HCT116 (cell line): Measurements from ENCODE around the gene CRP. TPM values are rescaled to one million over a fixed set of nuclear protein-coding genes. Genes with fewer than 3 reads are reported as not detected.

Experiments
- ATAC-seq: fragments of 200-7000 bp; cut with Tn5 transposase; 2 replicates; pipeline ENCODE4 v1.9.1; 2020; ENCODE audit warnings: mild to moderate bottlenecking, moderate library complexity
- BruUV-seq: library from RNA; stranded (reverse); fragments of 400-500 nt; replicated peaks from 2 replicates; lab custom pipeline; 2021; lab: Mats Ljungman, UMichigan
- CTCF ChIA-PET: fragments of 300-600 bp; sonication (Branson Sonifier 250); formaldehyde crosslinking; loops from one replicate; lab custom pipeline; 2021; ENCODE audit warnings: antibody characterized with exemption; lab: Charles Lee
- POLR2A ChIA-PET: fragments of 300-600, 350-600 bp; sonication (Branson Sonifier 250); formaldehyde crosslinking; loops from one replicate; lab custom pipeline; 2021; ENCODE audit warnings: antibody characterized with exemption; lab: Charles Lee
- RAD21 ChIA-PET, 2 experiments: fragments of 300-600 bp; sonication (Branson Sonifier 250); formaldehyde crosslinking; loops; one replicate each; lab custom pipeline; 2023; ENCODE audit warnings: low total read pairs in 2 of 2; ENCODE audit not compliant: uncharacterized antibody in 2 of 2, unreplicated experiment in 2 of 2, low non-redundant PET in 1 of 2; lab: Charles Lee
- DNase-seq: peaks from one replicate; pipeline ENCODE4 v3.0.0-alpha.2; 2010; ENCODE audit warnings: low read depth, low spot score
- H2AFZ ChIP-seq: fragments of 200-600 bp; shearing (Covaris generic), sonication (generic); 2 replicates; pipeline ENCODE4 v1.6.1; 2017; ENCODE audit warnings: low read depth, mixed run types, mixed read lengths, antibody characterized with exemption, low read length; ENCODE audit not compliant: poor library complexity, severe bottlenecking
- H3K27ac ChIP-seq: 2 replicates; pipeline ENCODE4 v1.5.1; 2012; ENCODE audit warnings: low read depth, low read length
- H3K27me3 ChIP-seq: fragments of 200-600 bp; sonication (generic); 2 replicates; pipeline ENCODE4 v1.6.1; 2016; ENCODE audit warnings: mixed run types, low read length, mixed read lengths; ENCODE audit not compliant: insufficient read depth
- H3K36me3 ChIP-seq, 2 experiments: fragments of 200-500 bp in 1 of 2; fragments of 200-600 bp in 1 of 2; sonication (Bioruptor generic) in 1 of 2; sonication (generic) in 1 of 2; 2 replicates each; pipeline versions ENCODE4 v1.5.1 to v1.6.1; 2014 to 2016; ENCODE audit warnings: low read length in 2 of 2, inconsistent platforms in 1 of 2, mixed read lengths in 1 of 2, mixed run types in 1 of 2; ENCODE audit not compliant: insufficient read depth in 2 of 2, control insufficient read depth in 1 of 2
- H3K4me1 ChIP-seq, 2 experiments: fragments of 200-600 bp in 1 of 2; sonication (generic) in 1 of 2; 2 replicates each; pipeline versions ENCODE4 v1.5.1 to v1.6.1; 2012 to 2017; ENCODE audit warnings: low read length in 2 of 2, inconsistent platforms in 1 of 2, mild to moderate bottlenecking in 1 of 2, mixed read lengths in 1 of 2, mixed run types in 1 of 2, moderate library complexity in 1 of 2; ENCODE audit not compliant: insufficient read depth in 2 of 2, control insufficient read depth in 1 of 2
- H3K4me2 ChIP-seq: fragments of 200-600 bp; sonication (generic); 2 replicates; pipeline ENCODE4 v1.6.1; 2017; ENCODE audit warnings: mixed run types, low read length, mixed read lengths
- H3K4me3 ChIP-seq, 2 experiments: fragments of 200-600 bp in 1 of 2; sonication (generic) in 1 of 2; replicated peaks in 1 of 2; 2 replicates each; pipeline ENCODE4 v1.5.1; 2011 to 2016; ENCODE audit warnings: low read length in 2 of 2, control low read depth in 1 of 2, low read depth in 1 of 2, mild to moderate bottlenecking in 1 of 2, mixed read lengths in 1 of 2, mixed run types in 1 of 2
- H3K79me2 ChIP-seq: fragments of 200-600 bp; sonication (generic); 2 replicates; pipeline ENCODE4 v1.6.1; 2017; ENCODE audit warnings: mild to moderate bottlenecking, mixed run types, low read length, moderate library complexity, mixed read lengths; ENCODE audit not compliant: insufficient read depth
- H3K9ac ChIP-seq: fragments of 200-600 bp; sonication (generic); 2 replicates; pipeline ENCODE4 v1.6.1; 2016; ENCODE audit warnings: low read length, mixed read lengths
- H3K9me2 ChIP-seq: fragments of 200-600 bp; sonication (generic), shearing (Covaris generic); 2 replicates; pipeline ENCODE4 v1.6.1; 2017; ENCODE audit warnings: mixed run types, mild to moderate bottlenecking, moderate library complexity; ENCODE audit not compliant: insufficient read depth
- H3K9me3 ChIP-seq, 2 experiments: fragments of 200-500 bp in 1 of 2; fragments of 200-600 bp in 1 of 2; sonication (Bioruptor generic) in 1 of 2; sonication (generic) in 1 of 2; 2 replicates each; pipeline ENCODE4 v1.6.1; 2014 to 2017; ENCODE audit warnings: low read length in 2 of 2, mixed read lengths in 2 of 2, inconsistent platforms in 1 of 2, low read depth in 1 of 2, mild to moderate bottlenecking in 1 of 2, mixed run types in 1 of 2, moderate library complexity in 1 of 2; ENCODE audit not compliant: control insufficient read depth in 1 of 2, insufficient read depth in 1 of 2
- H4K20me1 ChIP-seq: fragments of 200-600 bp; sonication (generic), shearing (Covaris generic); 2 replicates; pipeline ENCODE4 v1.6.1; 2017; ENCODE audit warnings: mixed run types, mild to moderate bottlenecking, moderate library complexity; ENCODE audit not compliant: insufficient read depth
- ATF3 ChIP-seq: IDR thresholded peaks from 2 replicates; pipeline ENCODE4 v1.6.1; 2012
- CBX3 ChIP-seq: IDR thresholded peaks from 2 replicates; pipeline ENCODE4 v1.6.1; 2012; ENCODE audit warnings: low read depth
- CEBPB ChIP-seq: IDR thresholded peaks from 2 replicates; pipeline ENCODE4 v1.6.1; 2012; ENCODE audit warnings: low read depth
- CTCF ChIP-seq, 3 experiments: fragments of 200-600 bp in 1 of 3; sonication (generic) in 1 of 3; IDR thresholded peaks in 2 of 3; conservative IDR thresholded peaks in 1 of 3; 2 replicates each; pipeline ENCODE4 v1.5.1; 2012 to 2017; ENCODE audit warnings: low read depth in 2 of 3, low read length in 2 of 3, antibody characterized with exemption in 1 of 3, borderline replicate concordance in 1 of 3, control low read depth in 1 of 3, mild to moderate bottlenecking in 1 of 3, mixed read lengths in 1 of 3, mixed run types in 1 of 3, moderate library complexity in 1 of 3; ENCODE audit not compliant: insufficient read depth in 1 of 3
- EGR1 ChIP-seq: IDR thresholded peaks from 2 replicates; pipeline ENCODE4 v1.6.1; 2012; ENCODE audit warnings: low read depth
- ELF1 ChIP-seq: IDR thresholded peaks from 2 replicates; pipeline ENCODE4 v1.6.1; 2012; ENCODE audit warnings: low read depth, borderline replicate concordance
- EZH2phosphoT487 ChIP-seq: fragments of 200-600 bp; IDR thresholded peaks from 2 replicates; pipeline ENCODE4 v1.6.1; 2018; ENCODE audit warnings: antibody characterized with exemption, borderline replicate concordance
- FOSL1 ChIP-seq: IDR thresholded peaks from 2 replicates; pipeline ENCODE4 v1.6.1; 2012; ENCODE audit warnings: low read depth
- JUND ChIP-seq: IDR thresholded peaks from 2 replicates; pipeline ENCODE4 v1.6.1; 2012
- MAX ChIP-seq: IDR thresholded peaks from 2 replicates; pipeline ENCODE4 v1.6.1; 2012
- POLR2A ChIP-seq: IDR thresholded peaks from 2 replicates; pipeline ENCODE4 v1.7.0; 2011; ENCODE audit warnings: borderline replicate concordance; ENCODE audit not compliant: insufficient read depth, insufficient read length; ENCODE audit errors: extremely low read depth
- POLR2AphosphoS5 ChIP-seq: IDR thresholded peaks from 2 replicates; pipeline ENCODE4 v1.6.1; 2011; ENCODE audit warnings: mild to moderate bottlenecking, low read depth, low read length, moderate library complexity
- REST ChIP-seq: IDR thresholded peaks from 2 replicates; pipeline ENCODE4 v1.6.1; 2012; ENCODE audit warnings: low read depth
- SIN3A ChIP-seq: IDR thresholded peaks from 2 replicates; pipeline ENCODE4 v1.6.1; 2012; ENCODE audit warnings: low read depth
- SP1 ChIP-seq: IDR thresholded peaks from 2 replicates; pipeline ENCODE4 v1.6.1; 2012; ENCODE audit warnings: low read depth
- SRF ChIP-seq: IDR thresholded peaks from 2 replicates; pipeline ENCODE4 v1.6.1; 2012; ENCODE audit warnings: low read depth
- YY1 ChIP-seq: IDR thresholded peaks from 2 replicates; pipeline ENCODE4 v1.6.1; 2011; ENCODE audit warnings: low read length, low read depth, moderate library complexity, mild to moderate bottlenecking; ENCODE audit not compliant: insufficient replicate concordance; ENCODE audit errors: extremely low read depth
- ZBTB33 ChIP-seq: IDR thresholded peaks from 2 replicates; pipeline ENCODE4 v1.6.1; 2011; ENCODE audit warnings: mild to moderate bottlenecking, low read length, moderate library complexity; ENCODE audit not compliant: insufficient replicate concordance; ENCODE audit errors: extremely low read depth
- ZFX ChIP-seq: fragments of 450-650 bp; IDR thresholded peaks from 2 replicates; pipeline ENCODE4 v1.6.1; 2017
- ZNF274 ChIP-seq: fragments of 200-500 bp; sonication (Bioruptor generic); IDR thresholded peaks from 2 replicates; pipeline ENCODE4 v1.6.1; 2014; ENCODE audit warnings: mild to moderate bottlenecking, low read depth, low read length, inconsistent platforms
- intact Hi-C: fragments of 100-400 bp; cut with micrococcal nuclease; formaldehyde crosslinking; loops from 2 replicates; pipeline ENCODE4 v1.10.0; 2022
- total RNA-seq: library from RNA; stranded (reverse); gene quantifications from one replicate; pipeline ENCODE4 v1.2.1, GENCODE V29; 2021; ENCODE audit not compliant: unreplicated experiment

The CRP gene
- total RNA-seq, 1 experiment from 2014 or later: 1.3 TPM

GRCh38 chr1:159705251-159705903, 9.0 kb downstream of the CRP start:
- no peaks in the 10 kb centered on the region for H3K4me1 ChIP-seq
- no TSS peak for BruUV-seq
- no peak overlapping the region for H3K4me3 ChIP-seq
- no peak overlapping the region for H3K27ac ChIP-seq
- ChIA-PET RAD21 (no interaction called here), CTCF (no interaction called here), POLR2A (no interaction called here)
- intact Hi-C loops: no loop called here
- H2AFZ ChIP-seq: no peak overlapping the region
- no peak overlapping the region for H3K9ac ChIP-seq
- no peaks in the 10 kb centered on the region for H3K27me3 ChIP-seq
- H3K9me2 ChIP-seq: no peaks in the 10 kb centered on the region
- DNase-seq (no peak), ATAC-seq (no peak)
- no peak overlapping the region for H3K4me2 ChIP-seq
- H3K79me2 ChIP-seq: no peaks in the 10 kb centered on the region
- TF ChIP-seq REST (no peak), SRF (no peak), EZH2phosphoT487 (no peak), ZNF274 (no peak), EGR1 (no peak), ZBTB33 (no peak), POLR2A (no peak), CBX3 (no peak), SP1 (no peak), MAX (no peak), YY1 (no peak), SIN3A (no peak), POLR2AphosphoS5 (no peak), CTCF (IDR thresholded peaks at IDR 0.05 in 2 of 3, conservative IDR thresholded peaks at IDR 0.05 in 1 of 3; ENCODE audit: borderline replicate concordance in 1 of 3, insufficient read depth in 1 of 3, low read depth in 2 of 3, low read length in 2 of 3) (no peak), JUND (no peak), ELF1 (no peak), CEBPB (no peak), ZFX (no peak), FOSL1 (no peak), ATF3 (no peak)
- H4K20me1 ChIP-seq: no peaks in the 10 kb centered on the region
- H3K36me3 ChIP-seq: no peaks in the 10 kb centered on the region
- H3K9me3 ChIP-seq: no peaks in the 10 kb centered on the region
